ENCODE measurements around the gene CBR1.
"Not testable (repeated sequence)": the region's sequence is repeated elsewhere in the genome, so short reads cannot be mapped to it uniquely, and the experiment has no call there.

Gene CBR1

DNA sequence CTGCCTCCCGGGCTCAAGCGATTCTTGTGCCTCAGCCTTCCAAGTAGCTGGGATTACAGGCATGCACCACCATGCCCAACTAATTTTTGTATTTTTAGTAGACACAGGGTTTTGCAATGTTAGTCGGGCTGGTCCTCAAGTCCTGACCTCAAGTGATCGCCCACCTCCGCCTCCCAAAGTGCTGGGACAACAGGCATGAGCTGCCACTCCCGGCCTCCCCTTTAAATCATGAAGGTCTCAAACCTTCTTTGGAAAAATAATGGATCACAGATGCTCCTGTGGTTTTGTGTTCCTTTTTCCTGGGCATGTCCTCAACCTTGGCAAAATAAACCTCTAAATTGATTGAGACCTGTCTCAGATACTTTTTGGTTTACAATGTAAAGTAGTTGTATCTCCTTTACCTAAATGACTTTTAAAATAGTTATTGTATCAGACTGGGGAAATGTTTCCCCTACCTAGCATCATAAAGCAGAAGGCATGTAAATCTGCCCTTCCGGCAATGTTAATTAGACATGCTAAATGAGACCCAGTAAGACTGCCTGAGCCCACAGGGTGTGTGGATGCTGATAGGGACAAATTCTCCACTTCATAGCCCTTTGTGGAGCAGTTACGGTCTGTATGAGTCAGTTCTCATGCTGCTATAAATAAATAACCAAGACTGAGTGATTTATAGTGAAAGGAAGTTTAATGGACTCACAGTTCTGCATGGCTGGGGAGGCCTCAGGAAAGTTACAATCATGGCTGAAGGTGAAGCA, 27.8 kb downstream of the CBR1 start:
- TF ChIP-seq, protein P1, sequence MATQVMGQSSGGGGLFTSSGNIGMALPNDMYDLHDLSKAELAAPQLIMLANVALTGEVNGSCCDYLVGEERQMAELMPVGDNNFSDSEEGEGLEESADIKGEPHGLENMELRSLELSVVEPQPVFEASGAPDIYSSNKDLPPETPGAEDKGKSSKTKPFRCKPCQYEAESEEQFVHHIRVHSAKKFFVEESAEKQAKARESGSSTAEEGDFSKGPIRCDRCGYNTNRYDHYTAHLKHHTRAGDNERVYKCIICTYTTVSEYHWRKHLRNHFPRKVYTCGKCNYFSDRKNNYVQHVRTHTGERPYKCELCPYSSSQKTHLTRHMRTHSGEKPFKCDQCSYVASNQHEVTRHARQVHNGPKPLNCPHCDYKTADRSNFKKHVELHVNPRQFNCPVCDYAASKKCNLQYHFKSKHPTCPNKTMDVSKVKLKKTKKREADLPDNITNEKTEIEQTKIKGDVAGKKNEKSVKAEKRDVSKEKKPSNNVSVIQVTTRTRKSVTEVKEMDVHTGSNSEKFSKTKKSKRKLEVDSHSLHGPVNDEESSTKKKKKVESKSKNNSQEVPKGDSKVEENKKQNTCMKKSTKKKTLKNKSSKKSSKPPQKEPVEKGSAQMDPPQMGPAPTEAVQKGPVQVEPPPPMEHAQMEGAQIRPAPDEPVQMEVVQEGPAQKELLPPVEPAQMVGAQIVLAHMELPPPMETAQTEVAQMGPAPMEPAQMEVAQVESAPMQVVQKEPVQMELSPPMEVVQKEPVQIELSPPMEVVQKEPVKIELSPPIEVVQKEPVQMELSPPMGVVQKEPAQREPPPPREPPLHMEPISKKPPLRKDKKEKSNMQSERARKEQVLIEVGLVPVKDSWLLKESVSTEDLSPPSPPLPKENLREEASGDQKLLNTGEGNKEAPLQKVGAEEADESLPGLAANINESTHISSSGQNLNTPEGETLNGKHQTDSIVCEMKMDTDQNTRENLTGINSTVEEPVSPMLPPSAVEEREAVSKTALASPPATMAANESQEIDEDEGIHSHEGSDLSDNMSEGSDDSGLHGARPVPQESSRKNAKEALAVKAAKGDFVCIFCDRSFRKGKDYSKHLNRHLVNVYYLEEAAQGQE (IDR thresholded peaks at IDR 0.05; ENCODE audit: insufficient replicate concordance, low read depth) = no peak
- TF ChIP-seq GABPA (IDR thresholded peaks at IDR 0.05; ENCODE audit: low read depth) = no peak
- TF ChIP-seq POLR2AphosphoS5 (IDR thresholded peaks at IDR 0.05; ENCODE audit: low read depth) = no peak
- no peak overlapping the region for H3K4me3 ChIP-seq (replicated peaks; ENCODE audit: insufficient read depth, low read length)
- H3K27ac ChIP-seq (replicated peaks) = no peak overlapping the region
- no peaks in the 10 kb centered on the region for H3K27me3 ChIP-seq (ENCODE audit: insufficient read depth, poor library complexity, severe bottlenecking)
- no peak for DNase-seq (ENCODE audit: low read depth in 1 of 2, low spot score in 1 of 2)

DNA sequence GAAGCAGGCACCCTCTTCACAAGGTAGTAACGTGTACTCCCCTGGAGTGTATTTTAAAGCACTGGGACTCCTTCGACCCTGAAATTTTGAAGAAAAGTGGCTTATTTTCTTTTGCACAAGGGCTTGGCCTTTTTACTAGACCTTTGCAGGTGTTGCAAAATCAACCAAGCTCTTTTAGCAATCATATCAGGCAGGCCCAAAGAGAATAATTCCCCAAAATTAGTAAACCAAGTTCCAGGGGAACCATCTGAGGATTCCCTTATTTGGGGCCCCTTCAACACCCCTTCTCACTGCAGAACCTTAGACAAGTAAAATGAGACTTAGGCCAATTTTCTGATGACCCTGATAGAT, 28.3 kb downstream of the CBR1 start:
- Histone ChIP-seq H3K4me3 (replicated peaks; ENCODE audit: insufficient read depth, low read length) (no peak overlapping the region), H3K27me3 (ENCODE audit: insufficient read depth, poor library complexity, severe bottlenecking) (no peaks in the 10 kb centered on the region), H3K27ac (replicated peaks) (no peak overlapping the region)
- no peak for DNase-seq (ENCODE audit: low read depth in 1 of 2, low spot score in 1 of 2)
- TF ChIP-seq SPI1 (IDR thresholded peaks at IDR 0.05; ENCODE audit: borderline replicate concordance, low read depth) = no peak
- TF ChIP-seq, protein P1 (IDR thresholded peaks at IDR 0.05; ENCODE audit: insufficient replicate concordance, low read depth) = no peak
- TF ChIP-seq POLR2AphosphoS5 (IDR thresholded peaks at IDR 0.05; ENCODE audit: low read depth) = no peak
- TF ChIP-seq GABPA (IDR thresholded peaks at IDR 0.05; ENCODE audit: low read depth) = no peak
- TF ChIP-seq, protein P2, sequence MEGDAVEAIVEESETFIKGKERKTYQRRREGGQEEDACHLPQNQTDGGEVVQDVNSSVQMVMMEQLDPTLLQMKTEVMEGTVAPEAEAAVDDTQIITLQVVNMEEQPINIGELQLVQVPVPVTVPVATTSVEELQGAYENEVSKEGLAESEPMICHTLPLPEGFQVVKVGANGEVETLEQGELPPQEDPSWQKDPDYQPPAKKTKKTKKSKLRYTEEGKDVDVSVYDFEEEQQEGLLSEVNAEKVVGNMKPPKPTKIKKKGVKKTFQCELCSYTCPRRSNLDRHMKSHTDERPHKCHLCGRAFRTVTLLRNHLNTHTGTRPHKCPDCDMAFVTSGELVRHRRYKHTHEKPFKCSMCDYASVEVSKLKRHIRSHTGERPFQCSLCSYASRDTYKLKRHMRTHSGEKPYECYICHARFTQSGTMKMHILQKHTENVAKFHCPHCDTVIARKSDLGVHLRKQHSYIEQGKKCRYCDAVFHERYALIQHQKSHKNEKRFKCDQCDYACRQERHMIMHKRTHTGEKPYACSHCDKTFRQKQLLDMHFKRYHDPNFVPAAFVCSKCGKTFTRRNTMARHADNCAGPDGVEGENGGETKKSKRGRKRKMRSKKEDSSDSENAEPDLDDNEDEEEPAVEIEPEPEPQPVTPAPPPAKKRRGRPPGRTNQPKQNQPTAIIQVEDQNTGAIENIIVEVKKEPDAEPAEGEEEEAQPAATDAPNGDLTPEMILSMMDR (IDR thresholded peaks at IDR 0.05; ENCODE audit: insufficient read depth, low read length) = no peak

DNA sequence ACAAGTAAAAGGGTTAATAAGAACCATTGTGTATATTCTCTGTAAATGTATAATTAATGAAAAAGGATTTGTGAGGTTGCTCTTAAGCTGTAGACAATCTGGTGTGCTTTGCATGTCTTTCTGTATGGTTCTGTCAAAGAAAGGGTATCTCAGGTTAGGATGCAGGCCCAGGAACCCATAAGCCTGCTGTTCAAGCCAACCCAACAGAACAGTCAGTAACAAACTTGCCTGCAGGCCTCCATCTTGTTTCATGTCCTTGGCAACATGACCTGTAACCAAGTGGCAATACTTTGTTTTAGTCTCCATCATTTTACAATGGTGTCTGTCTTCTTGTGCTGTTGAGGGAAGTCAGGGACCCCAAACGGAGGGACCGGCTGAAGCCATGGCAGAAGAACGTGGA, 29.2 kb downstream of the CBR1 start:
- no peak for DNase-seq (ENCODE audit: low read depth in 1 of 2, low spot score in 1 of 2)
- H3K27me3 ChIP-seq (ENCODE audit: insufficient read depth, poor library complexity, severe bottlenecking) = no peaks in the 10 kb centered on the region
- TF ChIP-seq, protein P1 (IDR thresholded peaks at IDR 0.05; ENCODE audit: insufficient replicate concordance, low read depth) = no peak
- no peak for TF ChIP-seq SPI1 (IDR thresholded peaks at IDR 0.05; ENCODE audit: borderline replicate concordance, low read depth)
- TF ChIP-seq, protein P2 (IDR thresholded peaks at IDR 0.05; ENCODE audit: insufficient read depth, low read length) = no peak
- no peak for TF ChIP-seq POLR2AphosphoS5 (IDR thresholded peaks at IDR 0.05; ENCODE audit: low read depth)
- TF ChIP-seq GABPA (IDR thresholded peaks at IDR 0.05; ENCODE audit: low read depth) = no peak
- H3K4me3 ChIP-seq (replicated peaks; ENCODE audit: insufficient read depth, low read length) = no peak overlapping the region
- H3K27ac ChIP-seq (replicated peaks) = no peak overlapping the region

GRCh38 chr21:36099695-36100211, 29.9 kb downstream of the CBR1 start:
- DNase-seq (ENCODE audit: low read depth in 1 of 2, low spot score in 1 of 2); H3K4me3 ChIP-seq (replicated peaks; ENCODE audit: insufficient read depth, low read length); H3K27me3 ChIP-seq (ENCODE audit: insufficient read depth, poor library complexity, severe bottlenecking); H3K27ac ChIP-seq (replicated peaks): not testable (repeated sequence)
